HG03442 (cell line): ENCODE data around the gene ATP6V0A4.
A peak's percentile ranks its signal among the peaks of the same experiment; 100 is the strongest.
"Not testable (repeated sequence)": the region's sequence is repeated elsewhere in the genome, so short reads cannot be mapped to it uniquely, and the experiment has no call there.

Experiments
- ATAC-seq: cut with Tn5 transposase; IDR thresholded peaks from one replicate; pipeline ENCODE4 v1.9.1; 2021; ENCODE audit warnings: mild to moderate bottlenecking, moderate library complexity; ENCODE audit not compliant: unreplicated experiment

Gene ATP6V0A4

GRCh38 chr7:138752518-138753149 lies 45.4 kb downstream of the ATP6V0A4 start:
- ATAC-seq: peak; percentile 84

- ATAC-seq: no peak
These were observed 47.0 kb downstream of the ATP6V0A4 start for GRCh38 chr7:138750901-138751464.

GRCh38 chr7:138750473-138750872 lies 47.5 kb downstream of the ATP6V0A4 start:
- no peak for ATAC-seq

GRCh38 chr7:138749960-138750359 lies 48.0 kb downstream of the ATP6V0A4 start:
- no peak for ATAC-seq

- no peak for ATAC-seq
These were observed 49.3 kb downstream of the ATP6V0A4 start for GRCh38 chr7:138748666-138749065.

- ATAC-seq: no peak
These were observed 51.9 kb downstream of the ATP6V0A4 start for GRCh38 chr7:138746073-138746472.

- ATAC-seq: no peak
These were observed 52.8 kb downstream of the ATP6V0A4 start for GRCh38 chr7:138745189-138745588.

GRCh38 chr7:138741453-138741735 lies 56.6 kb downstream of the ATP6V0A4 start:
- ATAC-seq: no peak

- ATAC-seq: no peak
These were observed 58.1 kb downstream of the ATP6V0A4 start for GRCh38 chr7:138739859-138740258.

GRCh38 chr7:138738551-138739335 lies 59.3 kb downstream of the ATP6V0A4 start:
- peak; percentile 92 for ATAC-seq

- ATAC-seq: no peak
These were observed 59.9 kb downstream of the ATP6V0A4 start for GRCh38 chr7:138738114-138738513.

- ATAC-seq: no peak
These were observed 62.6 kb downstream of the ATP6V0A4 start for GRCh38 chr7:138735399-138735798.

- not testable (repeated sequence) for ATAC-seq
These were observed 66.3 kb downstream of the ATP6V0A4 start for GRCh38 chr7:138731733-138732132.

GRCh38 chr7:138729444-138729843 lies 68.6 kb downstream of the ATP6V0A4 start:
- ATAC-seq: no peak

GRCh38 chr7:138727336-138728099 lies 70.5 kb downstream of the ATP6V0A4 start:
- ATAC-seq: no peak

- no peak for ATAC-seq
These were observed 71.7 kb downstream of the ATP6V0A4 start for GRCh38 chr7:138726288-138726687.

- no peak for ATAC-seq
These were observed 77.7 kb downstream of the ATP6V0A4 start for GRCh38 chr7:138720286-138720685.

- ATAC-seq: no peak
These were observed 81.1 kb downstream of the ATP6V0A4 start for GRCh38 chr7:138716889-138717288.

GRCh38 chr7:138713191-138713590 lies 84.8 kb downstream of the ATP6V0A4 start:
- no peak for ATAC-seq

- no peak for ATAC-seq
These were observed 85.3 kb downstream of the ATP6V0A4 start for GRCh38 chr7:138712652-138713051.

GRCh38 chr7:138710536-138711385 lies 87.2 kb downstream of the ATP6V0A4 start:
- ATAC-seq: no peak
